Ovary (tissue), 3 donors: ENCODE results near the gene PRR18.

Source experiments
- POLR2A ChIP-seq: fragments of 450-650 bp; IDR thresholded peaks from one replicate; pipeline ENCODE4 v1.6.1; 2017; ENCODE audit warnings: antibody characterized with exemption, mild to moderate bottlenecking, moderate library complexity
- TF ChIP-seq, protein P1 (sequence below), 3 donors: fragments of 450-650 bp in 2 of 3; fragments of 200-600 bp in 1 of 3; IDR thresholded peaks; one replicate each; pipeline versions ENCODE4 v1.5.1 to v1.8.0; 2016 to 2022; ENCODE audit warnings: antibody characterized with exemption in 3 of 3, mild to moderate bottlenecking in 1 of 3
- donor health status: DM: no; HTN: no; CAD: no.

DNA sequence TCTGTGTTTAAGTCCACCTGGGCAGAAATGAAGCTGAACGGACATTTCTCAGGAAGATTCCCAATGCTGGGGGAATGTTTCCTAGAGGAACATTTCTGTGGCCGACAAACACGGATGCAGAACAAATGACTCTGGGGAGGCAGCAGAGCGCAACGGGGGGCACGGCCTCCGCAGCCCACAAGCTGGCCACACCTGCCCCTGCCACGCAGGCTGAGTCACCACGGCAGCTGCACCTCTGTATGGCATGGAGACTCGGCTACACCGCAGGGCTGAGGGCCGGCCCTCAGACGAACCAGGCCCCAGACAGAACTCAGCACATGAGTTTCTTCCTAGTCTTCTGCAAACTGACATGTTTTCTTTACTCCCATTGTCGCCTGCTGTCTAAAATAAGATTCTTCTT is 10.0 kb upstream of the PRR18 start:
- TF ChIP-seq, protein P1, sequence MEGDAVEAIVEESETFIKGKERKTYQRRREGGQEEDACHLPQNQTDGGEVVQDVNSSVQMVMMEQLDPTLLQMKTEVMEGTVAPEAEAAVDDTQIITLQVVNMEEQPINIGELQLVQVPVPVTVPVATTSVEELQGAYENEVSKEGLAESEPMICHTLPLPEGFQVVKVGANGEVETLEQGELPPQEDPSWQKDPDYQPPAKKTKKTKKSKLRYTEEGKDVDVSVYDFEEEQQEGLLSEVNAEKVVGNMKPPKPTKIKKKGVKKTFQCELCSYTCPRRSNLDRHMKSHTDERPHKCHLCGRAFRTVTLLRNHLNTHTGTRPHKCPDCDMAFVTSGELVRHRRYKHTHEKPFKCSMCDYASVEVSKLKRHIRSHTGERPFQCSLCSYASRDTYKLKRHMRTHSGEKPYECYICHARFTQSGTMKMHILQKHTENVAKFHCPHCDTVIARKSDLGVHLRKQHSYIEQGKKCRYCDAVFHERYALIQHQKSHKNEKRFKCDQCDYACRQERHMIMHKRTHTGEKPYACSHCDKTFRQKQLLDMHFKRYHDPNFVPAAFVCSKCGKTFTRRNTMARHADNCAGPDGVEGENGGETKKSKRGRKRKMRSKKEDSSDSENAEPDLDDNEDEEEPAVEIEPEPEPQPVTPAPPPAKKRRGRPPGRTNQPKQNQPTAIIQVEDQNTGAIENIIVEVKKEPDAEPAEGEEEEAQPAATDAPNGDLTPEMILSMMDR (IDR thresholded peaks at IDR 0.05), result no peak
- no peak for TF ChIP-seq POLR2A
